Endothelial cell (in vitro differentiated cells): ENCODE measurements around the gene FEN1. TPM values are rescaled to one million over a fixed set of nuclear protein-coding genes. Genes with fewer than 3 reads are reported as not detected.

ENCODE experiments used
- DNase-seq: peaks from one replicate; pipeline ENCODE4 v3.0.0; 2021; ENCODE audit warnings: low spot score
- H3K27ac Mint-ChIP-seq: one replicate; pipeline ENCODE4 v1.8.0; 2021; ENCODE audit warnings: mixed read lengths, inconsistent platforms; ENCODE audit not compliant: unreplicated experiment
- H3K27me3 Mint-ChIP-seq: one replicate; pipeline ENCODE4 v1.8.0; 2021; ENCODE audit warnings: mild to moderate bottlenecking, moderate library complexity, mixed read lengths, inconsistent platforms; ENCODE audit not compliant: unreplicated experiment
- H3K36me3 Mint-ChIP-seq: one replicate; pipeline ENCODE4 v1.8.0; 2021; ENCODE audit warnings: mild to moderate bottlenecking, low read depth, mixed read lengths, inconsistent platforms; ENCODE audit not compliant: unreplicated experiment
- H3K4me1 Mint-ChIP-seq: one replicate; pipeline ENCODE4 v1.8.0; 2021; ENCODE audit warnings: mild to moderate bottlenecking, mixed read lengths, inconsistent platforms; ENCODE audit not compliant: unreplicated experiment
- H3K4me3 Mint-ChIP-seq: one replicate; pipeline ENCODE4 v1.8.0; 2021; ENCODE audit warnings: mild to moderate bottlenecking, mixed read lengths, inconsistent platforms; ENCODE audit not compliant: unreplicated experiment
- H3K9me3 Mint-ChIP-seq: one replicate; pipeline ENCODE4 v1.8.0; 2021; ENCODE audit warnings: mixed read lengths, inconsistent platforms; ENCODE audit not compliant: unreplicated experiment
- CTCF ChIP-seq: fragments of 200-600 bp; sonication (generic); IDR thresholded peaks from one replicate; pipeline ENCODE4 v1.5.0; 2021; ENCODE audit warnings: antibody characterized with exemption; ENCODE audit not compliant: unreplicated experiment
- total RNA-seq: library from RNA; stranded (reverse); fragmentation: NEBNext Ultra II Directional; extraction: Animal tissue kit (Norgen Biotek cat#: 25700); gene quantifications from one replicate; pipeline ENCODE4 v1.2.1, GENCODE V29; 2021; ENCODE audit not compliant: unreplicated experiment

FEN1 gene
- total RNA-seq, 1 donor from 2014 or later, result 22.0 TPM

- Mint-ChIP-seq H3K4me1 (peaks cover 16% of the 10 kb centered on the region), H3K36me3 (no peaks in the 10 kb centered on the region), H3K9me3 (no peaks in the 10 kb centered on the region), H3K27me3 (peaks cover 22% of the 10 kb centered on the region), H3K4me3 (peak overlapping the region; percentile 60), H3K27ac (no peak overlapping the region)
- no peak for DNase-seq
- TF ChIP-seq CTCF, result no peak
Measured at GRCh38 chr11:61752925-61753521, 39.7 kb upstream of the FEN1 start.

- no peak for DNase-seq
- peaks cover 16% of the 10 kb centered on the region for H3K4me1 Mint-ChIP-seq
Measured at GRCh38 chr11:61753672-61754071, 39.0 kb upstream of the FEN1 start.

GRCh38 chr11:61754534-61755482 lies 37.9 kb upstream of the FEN1 start:
- no peak overlapping the region for H3K27ac Mint-ChIP-seq

More at GRCh38 chr11:61753672-61754071, 39.0 kb upstream of the FEN1 start:
- peak overlapping the region; percentile 60 for H3K4me3 Mint-ChIP-seq
- no peaks in the 10 kb centered on the region for H3K9me3 Mint-ChIP-seq
- TF ChIP-seq CTCF, result no peak
- H3K27ac Mint-ChIP-seq, result no peak overlapping the region
- H3K27me3 Mint-ChIP-seq, result peaks cover 22% of the 10 kb centered on the region
- H3K36me3 Mint-ChIP-seq, result no peaks in the 10 kb centered on the region

GRCh38 chr11:61756147-61756451 lies 36.6 kb upstream of the FEN1 start:
- H3K4me1 Mint-ChIP-seq, result peaks cover 11% of the 10 kb centered on the region
- H3K27ac Mint-ChIP-seq, result no peak overlapping the region
- H3K4me3 Mint-ChIP-seq, result no peak overlapping the region
- H3K27me3 Mint-ChIP-seq, result peaks cover 22% of the 10 kb centered on the region
- no peaks in the 10 kb centered on the region for H3K36me3 Mint-ChIP-seq
- H3K9me3 Mint-ChIP-seq, result no peaks in the 10 kb centered on the region
- no peak for DNase-seq
- TF ChIP-seq CTCF, result no peak

More at GRCh38 chr11:61754534-61755482, 37.9 kb upstream of the FEN1 start:
- Mint-ChIP-seq H3K9me3 (no peaks in the 10 kb centered on the region), H3K27me3 (peaks cover 23% of the 10 kb centered on the region), H3K4me1 (peaks cover 13% of the 10 kb centered on the region), H3K4me3 (no peak overlapping the region), H3K36me3 (no peaks in the 10 kb centered on the region)
- no peak for TF ChIP-seq CTCF
- DNase-seq, result no peak
